ENCODE measurements around the gene PLCB4.

GRCh38 chr20:9130521-9130920, 61.6 kb downstream of the PLCB4 start:
- TF ChIP-seq CTCF (optimal IDR thresholded peaks at IDR 0.05 in 1 of 3, IDR thresholded peaks at IDR 0.05 in 1 of 3, conservative IDR thresholded peaks at IDR 0.05 in 1 of 3; ENCODE audit: extremely low read depth in 1 of 3, insufficient read depth in 2 of 3, low read length in 3 of 3) (no peak), EZH2 (IDR thresholded peaks at IDR 0.05; ENCODE audit: low read length) (no peak)
